GM21423 (cell line): ENCODE data around the gene MRGPRF.

Experiments
- ATAC-seq: cut with Tn5 transposase; IDR thresholded peaks from one replicate; pipeline ENCODE4 v1.9.1; 2021; ENCODE audit warnings: mild to moderate bottlenecking, moderate library complexity; ENCODE audit not compliant: unreplicated experiment

Gene MRGPRF

DNA sequence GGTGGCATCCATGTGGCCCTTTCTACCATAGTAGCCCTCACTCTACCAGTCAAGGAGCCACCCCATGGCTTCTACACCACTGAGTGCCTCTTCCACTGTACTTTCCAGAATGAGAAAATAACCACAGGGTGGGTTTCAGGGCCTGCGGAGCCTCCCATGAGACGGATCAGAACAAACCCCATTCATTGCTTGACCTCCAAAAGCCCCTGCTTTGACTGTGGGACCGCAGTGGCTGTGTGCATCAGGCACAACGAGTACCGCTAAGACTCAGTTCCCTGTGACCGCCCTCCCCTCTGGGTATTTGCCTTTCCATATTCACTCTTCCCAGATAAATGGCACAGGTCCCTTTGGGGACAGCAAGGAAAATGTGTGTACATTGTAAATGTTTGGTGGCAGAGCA, 11.5 kb upstream of the MRGPRF start:
- ATAC-seq: no peak

GRCh38 chr11:69022260-69022659, 9.2 kb upstream of the MRGPRF start:
- no peak for ATAC-seq

GRCh38 chr11:69018924-69019323, 5.9 kb upstream of the MRGPRF start:
- ATAC-seq: no peak

DNA sequence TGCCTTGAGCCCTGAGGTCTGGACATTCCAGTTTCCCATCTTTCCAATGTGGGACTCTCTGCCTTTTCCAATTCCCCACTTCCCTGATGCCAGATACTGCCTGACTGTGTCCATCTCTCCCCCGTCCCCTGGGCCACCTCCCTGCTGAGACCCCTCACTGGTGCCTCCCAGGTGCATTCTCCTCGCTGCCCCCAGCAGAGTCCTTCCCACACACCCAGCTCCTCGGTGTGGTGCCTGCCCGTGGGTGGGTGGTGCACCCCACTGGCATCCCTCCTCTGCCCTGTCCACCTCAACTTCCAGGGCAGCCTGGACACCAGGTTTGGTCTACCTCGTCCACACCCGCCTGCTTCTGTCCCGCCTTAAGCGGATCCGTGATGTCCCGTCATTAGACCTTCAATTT, 4.9 kb upstream of the MRGPRF start:
- ATAC-seq: no peak

- ATAC-seq: no peak
Measured at GRCh38 chr11:69014898-69015549, 2.0 kb upstream of the MRGPRF start.

DNA sequence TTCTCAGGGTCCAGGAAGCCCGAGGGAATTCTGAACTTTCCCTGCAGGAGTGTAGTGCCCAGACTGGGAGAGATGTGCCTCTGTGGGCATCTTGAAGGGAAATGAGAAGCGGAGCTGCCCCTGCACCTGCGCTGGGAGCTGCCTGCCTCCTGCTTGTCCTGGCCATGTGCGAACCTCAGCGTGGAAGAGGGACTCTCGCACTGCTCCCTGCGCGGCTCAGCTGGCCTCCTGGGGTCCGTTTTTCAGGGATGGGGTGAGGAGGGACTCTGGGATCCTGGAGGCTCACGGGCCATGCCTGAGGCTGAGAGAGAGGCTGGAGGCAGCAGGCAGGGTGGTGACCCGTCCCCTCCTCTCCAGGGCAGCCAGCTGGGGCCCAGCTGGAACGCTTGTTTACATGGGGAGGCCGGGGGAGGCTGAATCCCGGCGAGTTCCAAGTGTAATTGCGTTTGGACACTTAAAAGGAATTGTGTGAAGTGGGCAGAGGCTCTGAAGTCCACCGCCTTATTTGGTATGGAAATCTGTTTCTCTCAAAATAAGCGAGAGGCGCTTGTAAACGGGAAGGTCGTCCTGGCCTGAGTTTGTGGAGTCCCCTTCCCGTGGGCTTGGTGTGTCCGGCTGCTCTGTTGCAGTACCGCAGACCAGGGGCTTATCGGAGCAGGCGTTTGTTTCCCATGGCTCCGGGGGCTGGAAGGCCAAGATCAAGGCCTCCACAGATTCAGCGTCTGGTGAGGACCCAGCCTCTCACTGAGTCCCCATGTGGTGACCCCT, 1.2 kb upstream of the MRGPRF start:
- ATAC-seq: no peak

DNA sequence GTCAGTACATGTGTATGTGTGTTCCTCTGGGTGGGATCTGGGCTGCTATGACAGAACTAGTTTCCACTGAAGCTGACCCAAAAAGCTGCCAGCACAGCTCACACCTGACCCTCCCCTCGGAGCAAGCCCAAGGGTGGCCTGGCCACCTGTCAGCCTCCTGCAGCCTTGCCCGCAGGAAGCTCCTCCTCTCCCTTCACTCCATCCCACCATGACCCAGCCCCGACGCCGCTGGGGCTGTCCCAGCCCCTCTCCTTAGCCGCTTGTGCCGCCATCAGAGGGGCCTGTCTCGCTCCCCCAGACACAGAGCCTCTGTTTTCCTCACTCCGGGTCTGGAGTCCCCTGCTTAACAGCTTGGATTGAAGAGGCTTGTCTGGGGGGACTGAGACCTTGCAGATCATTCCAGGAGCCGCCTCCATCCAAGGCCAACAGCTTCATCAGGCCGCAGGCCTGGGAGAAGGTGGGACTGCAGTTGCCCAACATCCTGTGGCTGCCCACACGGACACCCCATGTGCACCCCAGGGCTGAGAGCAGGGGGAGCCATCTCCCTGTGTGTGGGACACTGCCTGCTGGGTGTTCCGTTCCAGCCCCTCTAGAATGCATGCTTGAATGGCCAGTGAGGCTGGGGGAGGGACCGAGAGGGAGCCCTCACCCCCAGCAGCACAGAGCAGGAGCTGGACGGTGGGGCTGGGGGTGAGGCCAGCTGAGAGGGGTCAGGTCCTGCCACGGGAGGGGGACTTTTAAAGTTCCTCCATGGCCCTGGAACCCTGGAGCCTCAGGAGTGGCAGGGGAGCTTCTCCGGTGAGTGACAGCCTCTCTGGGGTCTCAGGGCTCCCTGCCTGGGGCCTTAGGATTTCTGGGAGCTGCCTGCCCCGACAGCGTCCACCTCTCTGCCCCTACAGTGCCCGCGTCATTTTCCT, 696 bp downstream of the MRGPRF start:
- ATAC-seq: no peak

GRCh38 chr11:69011624-69012091, 1.4 kb downstream of the MRGPRF start:
- no peak for ATAC-seq

- no peak for ATAC-seq
Measured at GRCh38 chr11:69010964-69011623, 2.0 kb downstream of the MRGPRF start.

DNA sequence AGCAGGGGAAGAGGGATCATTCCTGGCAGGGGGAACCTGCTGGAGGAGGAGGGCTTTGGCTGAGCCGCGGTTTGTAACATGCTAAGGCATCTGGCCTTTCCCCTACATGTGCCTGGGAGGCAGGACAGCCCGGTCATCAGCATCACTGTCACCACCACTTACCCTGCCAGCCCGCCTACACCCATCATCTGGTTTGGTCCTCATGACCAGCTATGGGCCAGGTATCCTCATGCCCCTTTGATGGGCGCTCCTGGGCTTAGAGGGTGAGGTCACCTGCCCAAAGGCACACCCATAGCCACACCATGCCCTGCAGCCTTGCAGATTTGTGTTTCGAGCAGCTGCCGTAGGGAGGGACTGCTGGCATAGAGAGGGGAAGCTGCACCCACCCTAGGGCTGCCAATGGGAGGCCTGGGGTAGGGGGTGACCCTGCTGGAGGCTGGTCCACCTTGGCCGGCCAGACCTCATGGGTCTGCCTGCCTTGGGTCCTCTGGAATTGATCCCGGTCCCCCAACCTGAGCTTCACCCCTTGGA, 2.6 kb downstream of the MRGPRF start:
- no peak for ATAC-seq

GRCh38 chr11:69009441-69010211, 3.4 kb downstream of the MRGPRF start:
- ATAC-seq: no peak

GRCh38 chr11:69008737-69009440, 4.2 kb downstream of the MRGPRF start:
- ATAC-seq: no peak

DNA sequence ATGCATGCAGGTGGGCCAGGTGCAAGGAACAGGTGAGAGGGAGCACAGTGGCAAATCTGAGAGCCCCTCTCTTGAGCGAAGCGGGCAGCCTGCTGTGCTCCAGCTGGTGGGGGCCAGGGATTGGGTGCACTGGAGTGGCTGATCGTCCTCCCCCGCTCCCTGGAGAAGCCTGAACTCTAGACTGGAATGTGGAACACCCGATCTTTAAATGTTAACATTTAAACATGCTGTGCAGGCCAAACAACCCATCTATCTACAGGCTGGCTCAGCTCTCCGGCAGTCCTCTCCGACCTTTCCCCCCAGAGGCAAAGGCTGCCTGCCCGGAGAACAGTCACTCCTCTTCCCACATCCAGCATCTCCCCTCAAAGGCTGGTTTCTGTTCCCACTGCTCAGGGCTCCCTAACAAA, 5.1 kb downstream of the MRGPRF start:
- ATAC-seq: no peak

DNA sequence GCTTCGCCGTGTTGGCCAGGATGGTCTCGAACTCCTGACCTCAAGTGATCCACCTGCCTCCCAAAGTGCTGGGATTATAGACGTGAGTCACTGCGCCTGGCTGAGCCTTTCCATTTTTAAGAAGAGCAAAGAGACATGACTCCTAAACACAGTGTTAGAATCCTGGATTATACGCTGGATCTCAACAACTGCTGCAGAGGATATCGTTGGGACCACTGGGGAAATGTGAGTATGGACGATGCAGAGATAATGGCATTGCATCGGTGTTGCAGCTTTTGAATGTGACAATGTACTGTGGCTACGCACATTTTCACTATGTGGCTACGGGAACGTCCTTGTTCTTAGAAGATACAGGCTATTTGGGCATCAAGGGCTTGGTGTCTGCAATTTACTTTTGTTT, 6.2 kb downstream of the MRGPRF start:
- no peak for ATAC-seq

DNA sequence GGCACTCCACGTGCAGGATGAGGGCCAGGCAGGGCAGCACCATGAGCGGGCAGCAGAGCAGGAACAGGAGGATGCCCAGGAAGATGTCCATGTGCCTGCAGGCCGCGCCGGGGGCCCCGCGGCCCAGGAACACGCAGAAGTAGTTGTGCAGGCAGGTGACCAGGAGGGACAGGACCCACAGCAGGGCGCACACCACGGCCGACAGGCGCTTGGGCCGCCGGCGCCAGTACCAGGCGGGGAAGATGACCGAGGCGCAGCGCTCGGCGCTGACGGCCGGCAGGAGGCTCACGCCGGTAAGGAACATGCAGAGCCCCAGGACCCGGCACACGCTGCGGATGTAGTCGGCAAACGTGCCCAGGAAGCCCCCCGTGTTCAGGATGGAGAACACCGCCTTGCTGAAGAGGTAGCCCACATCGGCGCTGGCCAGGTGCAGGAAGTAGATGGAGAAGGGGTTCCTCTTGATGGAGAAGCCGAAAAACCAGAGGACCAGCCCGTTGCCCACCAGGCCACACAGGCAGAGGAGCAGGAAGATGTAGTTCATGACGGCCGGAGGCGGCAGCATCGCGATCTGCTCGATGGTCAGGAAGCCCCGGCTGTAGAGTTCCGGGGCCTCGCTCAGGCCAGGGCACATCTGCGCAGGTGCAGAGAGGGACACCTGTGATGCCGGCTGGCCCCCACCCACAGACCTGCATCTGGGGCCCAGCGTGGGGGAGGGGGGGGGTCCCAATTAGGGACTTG, 7.2 kb downstream of the MRGPRF start:
- no peak for ATAC-seq

DNA sequence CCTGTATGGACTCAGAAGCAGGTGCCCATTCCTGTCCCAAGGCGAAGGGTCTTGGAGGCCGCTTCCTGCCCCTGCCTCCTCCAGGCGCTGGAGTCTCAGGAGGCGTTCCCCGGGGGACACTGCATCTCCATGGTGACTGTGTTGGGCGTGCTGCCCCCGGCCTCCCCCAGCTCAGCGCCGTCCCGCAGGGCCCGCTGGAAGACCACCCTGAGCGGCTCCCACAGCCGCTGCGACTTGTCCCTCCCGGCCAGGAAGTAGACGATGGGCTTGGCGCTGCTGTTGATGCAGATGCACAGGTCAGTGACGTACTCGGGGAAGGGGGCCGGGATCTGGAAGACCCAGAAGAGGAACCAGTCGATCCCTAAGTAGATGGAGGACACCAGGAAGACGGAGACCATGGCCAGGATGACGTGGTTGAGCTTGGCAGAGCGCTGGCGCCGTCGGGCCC, 7.8 kb downstream of the MRGPRF start:
- ATAC-seq: no peak

GRCh38 chr11:69004411-69005182, 8.4 kb downstream of the MRGPRF start:
- no peak for ATAC-seq

DNA sequence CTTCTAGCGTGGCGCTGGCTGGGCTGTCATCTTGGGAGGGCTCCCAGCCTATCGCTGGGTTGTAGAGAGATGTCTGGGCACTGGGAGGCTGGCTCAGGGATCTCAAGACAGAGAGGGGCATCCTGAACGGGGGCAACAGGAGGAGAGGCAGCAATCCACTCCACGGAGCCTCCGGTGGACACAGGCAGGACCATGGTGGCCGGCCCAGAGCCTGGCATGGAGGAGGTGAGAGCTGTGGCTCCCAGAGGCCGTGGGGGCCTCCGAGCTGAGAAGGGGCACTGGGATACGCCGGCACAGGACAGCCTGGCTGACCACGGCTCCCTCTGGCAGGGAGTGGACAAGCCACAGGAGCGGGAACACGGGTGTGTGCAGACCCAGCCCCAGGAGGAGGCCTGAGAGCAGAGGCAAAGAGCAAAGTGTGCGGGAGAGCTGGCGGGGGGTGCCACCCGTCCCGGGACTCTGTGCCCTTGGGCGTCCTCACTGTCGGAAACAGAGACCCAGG, 9.1 kb downstream of the MRGPRF start:
- no peak for ATAC-seq
